NT2/D1 (cell line): Measurements from ENCODE around the gene RNF10.

ENCODE experiments used
- YY1 ChIP-seq: IDR thresholded peaks from 2 replicates; pipeline ENCODE4 v1.6.1; 2011; ENCODE audit not compliant: insufficient read length, insufficient read depth
- ZNF274 ChIP-seq: IDR thresholded peaks from 2 replicates; pipeline ENCODE4 v1.6.1; 2011; ENCODE audit warnings: mild to moderate bottlenecking, low read depth, low read length

DNA sequence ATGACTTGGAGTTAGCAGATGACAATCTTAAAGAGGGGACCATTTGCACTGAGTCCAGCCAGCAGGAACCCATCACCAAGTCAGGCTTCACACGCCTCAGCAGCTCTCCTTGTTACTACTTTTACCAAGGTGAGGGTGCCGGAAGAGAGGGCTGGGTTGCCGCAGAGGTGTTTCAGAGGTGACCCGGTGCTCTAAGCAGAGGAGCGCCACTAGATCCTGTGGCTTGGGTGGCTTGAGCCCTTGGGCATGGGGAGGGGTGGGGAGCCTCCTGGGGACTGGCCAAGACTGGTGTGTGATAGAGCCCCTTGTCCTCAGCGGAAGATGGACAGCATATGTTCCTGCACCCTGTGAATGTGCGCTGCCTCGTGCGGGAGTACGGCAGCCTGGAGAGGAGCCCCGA lies 29.3 kb downstream of the RNF10 start:
- TF ChIP-seq YY1 (no peak), ZNF274 (no peak)
